GM19463 (cell line): Measurements from ENCODE around the gene RPUSD1.
"Not testable (repeated sequence)": the region's sequence is repeated elsewhere in the genome, so short reads cannot be mapped to it uniquely, and the experiment has no call there.

Experiments used
- ATAC-seq: cut with Tn5 transposase; IDR thresholded peaks from one replicate; pipeline ENCODE4 v1.9.1; 2021; ENCODE audit warnings: mild to moderate bottlenecking, moderate library complexity; ENCODE audit not compliant: unreplicated experiment

RPUSD1 gene, protein sequence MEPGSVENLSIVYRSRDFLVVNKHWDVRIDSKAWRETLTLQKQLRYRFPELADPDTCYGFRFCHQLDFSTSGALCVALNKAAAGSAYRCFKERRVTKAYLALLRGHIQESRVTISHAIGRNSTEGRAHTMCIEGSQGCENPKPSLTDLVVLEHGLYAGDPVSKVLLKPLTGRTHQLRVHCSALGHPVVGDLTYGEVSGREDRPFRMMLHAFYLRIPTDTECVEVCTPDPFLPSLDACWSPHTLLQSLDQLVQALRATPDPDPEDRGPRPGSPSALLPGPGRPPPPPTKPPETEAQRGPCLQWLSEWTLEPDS

DNA sequence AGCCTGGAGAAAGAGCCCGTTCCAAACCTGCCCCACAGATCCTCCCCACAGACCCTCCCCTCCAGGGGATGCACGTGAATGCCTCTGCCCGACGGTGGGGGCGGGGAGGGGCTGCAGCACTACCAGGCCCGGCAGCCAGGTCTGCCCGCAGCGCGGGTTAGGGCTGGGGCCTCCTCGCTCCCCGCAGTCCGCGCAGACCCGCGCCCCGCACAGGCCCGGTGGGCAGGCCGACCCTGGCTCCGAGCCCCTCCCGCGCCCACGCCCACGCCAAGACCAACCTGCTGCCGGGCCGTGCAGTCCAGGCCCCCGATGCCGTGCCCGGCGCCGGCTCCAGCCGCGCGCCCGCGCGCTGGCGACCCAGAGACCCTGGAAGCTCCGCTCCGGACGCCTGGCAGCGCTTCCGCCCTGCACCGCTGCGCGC is at the start of gene RPUSD1:
RPUSD1 (minus strand) TSS at position 404 of the 421 bp plus-strand sequence. CDS start 644 bp downstream, outside the sequence.
- no peak for ATAC-seq

DNA sequence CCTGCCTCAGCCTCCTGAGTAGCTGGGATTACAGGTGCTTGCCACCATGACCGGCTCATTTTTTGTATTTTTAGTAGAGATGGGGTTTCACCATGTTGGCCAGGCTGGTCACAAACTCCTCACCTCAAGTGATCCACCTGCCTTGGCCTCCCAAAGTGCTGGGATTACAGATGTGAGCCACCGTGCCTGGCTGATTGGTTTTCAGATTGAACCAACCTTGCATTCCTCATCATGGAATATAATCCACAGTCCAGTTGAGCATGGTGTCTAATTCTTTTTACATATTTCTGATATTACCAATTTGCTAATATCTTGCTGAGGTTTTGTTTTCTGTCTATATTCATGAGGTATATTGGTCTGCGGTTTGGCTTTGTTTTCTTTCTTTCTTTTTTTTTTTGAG is 48.6 kb upstream of the RPUSD1 start:
- ATAC-seq, result not testable (repeated sequence)

DNA sequence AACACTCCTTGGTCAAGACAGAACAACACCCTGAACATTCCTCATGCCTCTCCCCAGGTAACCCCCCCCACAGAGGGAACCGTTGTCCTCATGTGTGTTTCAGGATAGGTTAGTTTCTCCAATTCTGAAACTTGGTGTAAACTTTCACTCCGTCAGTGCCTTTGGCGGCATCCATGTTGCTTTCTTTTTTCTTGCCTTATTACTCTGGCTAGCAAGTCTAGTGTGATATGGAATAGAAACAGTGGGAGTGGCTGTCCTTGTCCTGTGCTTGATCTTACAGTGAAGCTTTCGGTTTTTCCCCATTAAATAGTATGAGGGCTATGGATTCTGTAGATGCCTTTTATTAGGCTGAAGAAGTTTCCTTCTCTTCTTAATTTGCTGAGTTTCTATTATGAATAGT is 48.0 kb upstream of the RPUSD1 start:
- no peak for ATAC-seq

DNA sequence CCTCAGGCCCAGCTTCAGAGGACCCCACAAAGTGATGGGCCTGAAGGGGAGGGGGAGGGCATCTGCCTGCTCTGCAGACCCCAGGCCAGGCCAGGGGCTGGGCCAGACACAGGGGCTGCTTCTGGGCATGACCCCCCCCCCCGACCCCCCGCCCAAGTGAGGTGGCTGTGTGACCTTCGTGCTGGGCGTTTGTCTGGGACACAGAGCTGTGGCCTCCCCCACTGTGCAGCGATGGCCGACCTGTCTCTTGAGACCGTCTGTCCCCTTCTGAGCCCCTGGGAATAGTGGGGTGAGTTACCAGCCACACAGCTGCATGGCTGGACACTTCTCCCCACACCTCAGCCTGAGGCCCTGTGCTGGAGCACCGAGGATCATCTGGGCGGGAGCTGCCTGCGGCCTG is 47.2 kb upstream of the RPUSD1 start:
- no peak for ATAC-seq

DNA sequence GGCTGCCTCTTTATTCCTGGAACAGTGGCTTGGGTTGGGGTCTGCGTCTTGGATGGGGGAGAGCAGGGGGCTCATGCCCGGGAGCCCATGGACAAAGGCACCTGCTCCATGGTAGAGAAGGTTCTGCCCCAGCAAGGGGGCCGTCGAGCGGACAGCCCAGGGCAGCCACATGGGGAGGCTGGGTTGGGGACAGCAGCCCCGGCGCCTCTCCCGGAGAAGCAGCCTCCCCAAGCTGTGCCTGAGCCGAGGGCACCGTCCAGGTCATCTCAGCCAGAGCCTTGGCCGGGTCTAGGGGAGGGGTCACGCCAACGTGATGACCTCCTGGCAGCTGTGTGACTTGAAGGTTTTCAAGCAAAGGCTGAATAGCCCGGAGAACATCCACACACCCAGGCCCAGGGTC is 45.2 kb upstream of the RPUSD1 start:
- no peak for ATAC-seq

DNA sequence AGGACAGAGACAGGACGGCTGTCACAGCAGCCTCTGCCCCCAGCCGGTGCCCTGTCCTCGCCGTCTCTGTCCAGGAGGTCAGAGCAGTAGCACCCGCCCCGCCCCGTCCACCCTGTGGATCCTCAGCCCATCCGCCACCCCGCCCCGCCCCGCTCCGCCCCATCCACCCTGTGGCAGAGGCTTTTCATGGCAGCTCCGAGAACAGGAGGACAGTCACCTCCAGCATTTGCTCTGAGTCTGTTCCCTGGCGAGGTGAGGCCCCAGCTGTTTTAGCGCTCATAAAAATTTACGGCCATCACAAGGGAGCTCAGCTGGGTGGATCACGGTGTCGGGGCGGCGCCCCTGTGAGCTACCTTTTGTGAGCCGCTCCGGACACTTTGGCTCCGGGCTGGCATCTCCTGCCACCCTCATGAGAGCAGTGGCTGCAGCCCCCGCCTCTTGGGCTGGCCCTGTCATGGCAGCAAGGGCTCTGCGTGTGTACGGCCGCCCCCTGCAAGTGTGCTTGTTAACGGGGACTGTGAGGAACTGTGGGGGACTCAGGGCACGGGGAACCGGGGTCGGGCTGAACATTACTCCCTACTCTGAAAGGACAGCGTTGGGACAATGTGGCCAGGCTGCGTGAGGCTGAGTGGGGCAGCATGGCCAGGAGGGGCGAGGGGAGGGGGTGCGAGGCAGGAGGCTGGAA is 44.6 kb upstream of the RPUSD1 start:
- ATAC-seq, result no peak

DNA sequence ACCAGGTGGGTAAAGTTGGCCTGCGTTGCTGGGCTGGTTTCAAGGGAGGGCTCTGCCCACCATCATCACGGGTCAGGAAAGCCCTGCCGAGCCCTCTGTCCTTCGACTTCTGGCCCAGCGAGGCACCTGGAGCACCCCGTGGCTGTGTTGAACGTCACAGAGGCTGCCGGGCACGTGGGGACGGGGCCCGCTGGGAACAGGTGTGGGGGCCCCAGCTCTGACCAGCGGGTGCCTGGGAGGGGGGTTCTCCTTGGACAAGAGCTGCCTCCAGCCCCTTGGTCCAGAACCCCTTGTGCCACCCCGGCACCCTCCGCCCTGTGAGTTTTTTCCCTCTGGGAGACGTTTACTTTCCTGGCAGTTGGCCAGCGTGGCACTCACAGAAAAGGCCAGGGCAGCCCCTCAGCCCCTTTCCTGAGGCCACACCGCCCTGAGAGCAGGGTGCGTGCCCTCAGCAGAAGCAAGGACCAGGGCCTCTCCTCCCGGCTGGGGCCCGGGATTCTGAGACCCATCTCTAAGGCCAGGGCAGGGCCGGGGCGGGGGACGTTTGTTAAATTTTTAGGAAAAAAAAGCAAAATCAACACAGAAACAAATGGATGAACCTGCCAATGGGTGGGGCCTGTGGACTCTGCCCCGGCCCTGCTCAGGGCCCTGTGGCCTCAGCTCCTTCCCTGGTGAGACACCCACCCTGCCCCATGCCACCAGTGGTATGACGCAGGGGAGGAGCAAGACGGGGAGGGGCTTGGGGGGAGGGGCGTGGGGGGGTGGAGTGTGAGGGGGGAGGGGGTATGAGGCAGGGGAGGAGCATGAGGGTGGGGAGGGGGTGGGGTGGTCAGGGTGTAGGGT is 43.6 kb upstream of the RPUSD1 start:
- no peak for ATAC-seq

DNA sequence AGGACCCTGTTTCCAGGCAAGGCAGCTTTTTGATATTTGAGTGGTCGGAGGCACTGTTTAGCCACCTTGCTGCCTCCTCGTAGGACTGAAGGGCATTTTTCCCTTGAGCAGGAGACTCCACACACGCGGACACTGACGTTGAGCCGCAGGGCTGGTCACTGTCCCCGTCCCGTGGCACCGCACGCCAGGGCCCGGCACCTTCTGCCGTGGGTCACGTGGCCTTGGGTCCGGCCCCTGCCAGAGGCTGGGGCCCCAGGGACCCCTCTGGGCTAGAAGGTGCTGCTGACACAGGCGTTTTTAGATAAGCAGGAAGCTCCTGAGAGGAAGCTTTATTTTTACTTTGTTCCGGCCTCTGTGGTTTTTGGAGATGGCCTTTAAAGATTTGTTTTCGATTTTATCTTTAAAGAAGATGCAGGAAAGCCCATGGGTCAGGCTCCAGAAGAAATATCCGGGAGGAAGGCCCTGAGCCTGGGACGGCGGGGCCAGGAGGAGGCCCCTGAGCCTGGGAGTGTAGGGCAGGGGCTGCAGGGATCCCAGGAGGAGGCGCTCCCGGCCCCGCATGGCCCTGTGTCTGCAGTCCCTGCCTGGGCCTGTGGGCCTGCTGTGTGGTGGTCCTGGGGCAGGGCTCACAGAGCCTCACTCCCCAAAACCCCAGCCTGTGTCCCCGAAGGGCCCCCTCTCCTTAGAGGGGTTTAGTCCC is 42.8 kb upstream of the RPUSD1 start:
- no peak for ATAC-seq

DNA sequence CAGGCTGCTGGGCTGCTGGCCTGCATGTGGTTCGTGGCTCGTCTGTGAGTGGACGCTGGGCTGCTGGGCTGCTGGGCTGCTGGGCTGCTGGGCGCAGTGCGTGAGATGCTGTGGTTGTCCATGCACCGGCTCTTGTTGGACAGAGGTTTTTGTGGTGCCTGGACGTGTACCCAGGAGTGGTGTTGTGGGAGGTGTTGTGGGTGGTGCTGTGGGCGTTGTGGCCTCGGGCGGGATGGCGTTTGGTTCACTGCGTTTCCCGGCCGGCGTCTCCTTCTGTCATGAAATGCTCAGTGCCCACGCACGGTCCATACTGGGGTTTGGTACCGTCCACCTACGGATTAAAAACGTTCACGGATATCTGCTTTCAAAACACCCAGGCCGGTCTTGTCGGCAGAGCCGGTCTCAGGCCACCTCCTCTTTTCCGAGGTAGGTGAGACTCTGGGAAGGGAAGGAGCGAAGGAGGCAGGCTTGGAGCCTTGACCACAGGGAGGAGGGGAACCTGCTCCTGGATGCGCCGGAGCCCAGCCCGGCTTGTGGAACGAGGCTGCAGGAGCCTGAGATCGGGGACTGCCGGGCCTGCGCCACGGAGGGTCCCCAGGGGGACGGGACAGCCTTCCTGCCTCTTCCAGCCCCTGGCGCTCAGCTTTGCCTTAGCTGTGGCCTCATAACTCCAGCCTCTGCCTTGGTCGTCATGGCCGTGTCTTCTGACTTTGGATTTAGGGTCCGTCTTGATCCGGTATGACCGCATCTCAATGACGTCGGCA is 42.1 kb upstream of the RPUSD1 start:
- no peak for ATAC-seq

DNA sequence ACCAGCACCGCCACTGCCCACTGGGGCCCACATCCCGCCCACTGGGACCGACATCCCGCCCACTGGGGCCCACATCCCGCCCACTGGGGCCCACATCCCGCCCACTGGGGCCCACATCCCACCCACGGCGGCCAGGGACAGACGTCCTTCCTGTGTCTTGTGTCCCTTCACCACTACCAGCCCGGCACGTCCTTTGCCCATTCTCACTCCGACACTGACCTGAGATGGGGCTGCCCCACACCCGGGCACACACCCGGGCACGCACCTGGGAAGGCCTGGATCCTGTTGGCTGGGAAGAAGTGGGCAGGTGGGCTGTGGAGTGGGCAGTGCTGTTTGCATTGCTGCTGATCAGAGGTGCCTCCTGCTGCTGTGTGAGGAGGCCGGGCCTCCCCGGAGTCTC is 40.7 kb upstream of the RPUSD1 start:
- no peak for ATAC-seq

DNA sequence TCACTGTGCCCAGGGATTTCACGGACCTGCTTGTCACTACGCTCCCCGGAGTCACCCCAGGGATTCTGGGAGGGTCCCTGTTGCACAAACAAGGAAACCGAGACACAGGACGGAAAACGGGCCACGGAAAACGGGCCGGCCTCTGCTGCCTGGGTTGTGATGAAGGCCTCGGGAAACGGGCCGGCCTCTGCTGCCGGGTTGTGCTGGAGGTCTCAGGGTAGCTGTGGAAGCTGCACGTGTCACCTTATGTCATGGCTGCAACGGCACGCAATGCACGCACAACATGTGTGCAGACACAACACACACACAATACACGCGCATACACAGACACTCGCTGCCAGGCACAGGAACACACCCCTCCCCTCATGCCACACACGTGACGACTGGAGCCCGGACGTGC is 39.3 kb upstream of the RPUSD1 start:
- ATAC-seq, result no peak

DNA sequence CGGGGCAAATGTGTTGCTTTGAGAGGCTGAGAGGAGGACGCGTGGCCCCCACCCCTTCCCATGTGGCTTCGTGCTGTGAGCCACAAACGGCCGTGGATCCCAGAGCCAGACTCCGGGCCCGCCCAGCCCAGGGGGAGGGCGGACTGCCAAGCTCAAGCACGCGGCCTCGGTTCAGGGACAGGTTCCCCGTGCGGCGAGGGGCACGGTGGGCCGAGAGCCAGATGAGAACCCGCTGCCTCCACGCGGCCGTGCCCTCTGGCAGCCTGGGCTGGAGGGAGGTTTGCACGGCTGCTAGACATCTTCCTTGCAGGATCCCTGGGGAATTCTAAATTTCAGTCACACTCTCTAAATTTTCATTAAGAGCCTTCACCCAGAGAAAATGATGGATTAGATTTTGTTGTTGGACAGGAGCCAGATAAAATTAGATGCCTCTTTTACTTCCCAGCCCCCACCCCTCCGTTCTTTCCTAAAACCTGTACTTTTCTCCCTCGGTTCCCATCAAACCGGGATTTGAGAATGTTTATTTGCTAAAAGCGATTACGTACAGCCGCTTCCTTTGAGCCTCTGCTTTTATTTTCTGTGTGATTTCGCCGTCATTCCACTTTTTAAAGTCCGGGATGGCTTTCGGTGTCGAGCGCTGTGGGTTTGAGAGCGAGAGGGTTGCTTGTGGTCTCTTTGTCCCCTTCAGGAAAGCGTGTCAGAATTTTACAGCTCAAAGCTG is 37.3 kb upstream of the RPUSD1 start:
- ATAC-seq, result no peak

DNA sequence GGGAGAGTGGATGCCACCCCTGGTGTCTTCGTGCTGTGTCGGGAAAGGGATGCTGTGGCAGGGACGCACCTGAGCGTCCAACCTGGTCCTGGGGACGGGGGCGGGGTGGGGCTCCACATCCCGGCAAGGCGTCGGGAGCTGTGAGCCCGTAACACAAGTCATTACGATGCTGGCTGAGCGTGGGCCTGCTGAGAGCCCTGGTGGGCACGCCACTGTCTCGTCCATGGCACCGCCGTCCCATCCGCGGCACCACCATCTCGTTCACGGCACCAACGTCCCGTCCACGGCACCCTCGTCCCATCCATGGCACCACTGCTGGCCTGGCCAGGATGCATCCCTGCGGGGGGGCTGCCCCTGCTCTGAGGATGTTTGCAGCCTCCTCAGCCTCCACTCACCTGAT is 36.4 kb upstream of the RPUSD1 start:
- no peak for ATAC-seq

DNA sequence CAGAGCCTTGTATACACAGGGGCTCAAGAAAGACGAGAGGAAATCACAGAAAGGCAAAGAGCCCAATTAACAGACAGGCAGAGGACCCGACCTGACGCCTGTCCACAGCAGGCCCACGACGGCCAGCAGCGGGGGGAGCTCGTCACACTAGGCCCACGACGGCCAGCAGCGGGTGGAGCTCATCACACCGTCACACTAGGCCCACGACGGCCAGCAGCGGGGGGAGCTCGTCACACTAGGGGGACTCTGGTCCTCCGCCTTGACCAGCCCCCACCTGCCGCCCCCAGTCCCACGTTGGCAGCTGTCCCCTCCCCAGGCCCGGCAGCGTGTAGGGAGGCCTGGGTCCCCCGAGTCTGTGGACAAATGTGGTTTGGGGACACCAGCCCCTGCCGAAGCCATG is 36.0 kb upstream of the RPUSD1 start:
- no peak for ATAC-seq

DNA sequence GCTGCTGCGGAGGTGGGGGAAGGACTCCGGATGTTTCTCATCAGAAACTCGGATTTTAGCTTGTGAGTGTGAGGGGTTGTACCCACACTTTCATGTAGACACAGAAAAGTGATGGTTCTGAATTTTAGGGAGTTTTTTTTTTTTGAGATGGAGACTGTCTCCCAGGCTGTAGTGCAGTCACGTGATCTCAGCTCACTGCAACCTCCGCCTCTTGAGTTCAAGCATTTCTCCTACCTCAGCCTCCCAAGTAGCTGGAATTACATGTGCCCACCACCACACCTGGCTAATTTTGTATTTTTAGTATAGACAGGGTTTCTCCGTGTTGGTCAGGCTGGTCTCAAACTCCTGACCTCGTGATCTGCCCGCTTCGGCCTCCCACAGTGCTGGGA is 34.7 kb upstream of the RPUSD1 start:
- ATAC-seq, result no peak

DNA sequence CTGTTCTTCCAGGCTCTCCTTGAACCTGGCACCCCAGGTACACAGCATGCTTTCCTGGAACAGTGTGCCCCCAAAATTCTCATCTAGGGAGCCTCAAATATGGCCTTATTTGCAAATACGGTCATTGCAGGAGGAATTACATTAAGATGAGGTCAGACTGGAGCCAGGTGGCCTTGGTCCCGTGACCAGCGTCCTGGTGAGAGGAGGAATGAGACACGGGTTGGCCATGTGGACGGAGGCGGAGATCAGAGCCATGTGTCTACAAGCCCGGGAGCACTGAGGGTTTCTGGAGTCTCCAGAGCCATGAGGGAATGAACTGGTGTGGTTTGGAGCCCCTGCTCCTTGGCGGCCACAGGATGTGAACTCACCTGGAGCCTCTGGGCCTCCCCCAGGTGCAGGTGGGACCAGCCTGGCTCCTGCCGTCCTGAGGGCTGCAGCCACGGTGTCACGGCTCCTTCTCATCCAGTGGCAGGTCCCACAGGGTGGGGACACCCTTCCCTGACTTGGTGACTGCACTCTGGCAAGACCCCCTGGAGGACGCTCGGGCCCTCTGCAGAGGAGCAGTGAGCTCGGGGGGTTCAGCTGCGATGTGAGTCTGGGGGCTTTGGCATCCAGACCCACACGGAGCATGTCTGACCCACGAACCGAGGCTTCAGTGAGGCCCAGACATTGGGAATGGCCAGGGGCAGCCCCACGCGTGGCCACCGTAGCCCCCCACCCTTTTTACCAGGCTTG is 34.2 kb upstream of the RPUSD1 start:
- ATAC-seq, result no peak

DNA sequence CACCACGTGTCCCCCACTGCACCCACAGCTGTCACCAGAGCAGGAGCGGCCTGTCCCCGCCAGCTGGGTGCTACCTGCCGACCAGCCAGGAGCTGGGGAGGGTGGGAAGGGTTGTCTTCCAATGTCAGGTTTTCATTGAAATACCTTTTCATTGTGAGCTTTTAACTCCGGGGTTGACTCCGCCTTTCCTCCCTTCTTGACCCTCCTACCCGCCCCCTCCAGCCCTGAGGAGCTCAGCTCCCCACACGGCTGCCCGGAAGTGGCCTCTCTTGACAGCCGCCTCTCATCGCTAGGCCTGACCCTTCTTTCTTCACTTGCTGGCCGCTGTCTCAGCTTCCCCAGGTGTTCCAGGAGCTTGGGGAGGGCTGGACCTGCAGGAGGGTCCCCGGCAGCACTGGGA is 33.6 kb upstream of the RPUSD1 start:
- ATAC-seq, result no peak

DNA sequence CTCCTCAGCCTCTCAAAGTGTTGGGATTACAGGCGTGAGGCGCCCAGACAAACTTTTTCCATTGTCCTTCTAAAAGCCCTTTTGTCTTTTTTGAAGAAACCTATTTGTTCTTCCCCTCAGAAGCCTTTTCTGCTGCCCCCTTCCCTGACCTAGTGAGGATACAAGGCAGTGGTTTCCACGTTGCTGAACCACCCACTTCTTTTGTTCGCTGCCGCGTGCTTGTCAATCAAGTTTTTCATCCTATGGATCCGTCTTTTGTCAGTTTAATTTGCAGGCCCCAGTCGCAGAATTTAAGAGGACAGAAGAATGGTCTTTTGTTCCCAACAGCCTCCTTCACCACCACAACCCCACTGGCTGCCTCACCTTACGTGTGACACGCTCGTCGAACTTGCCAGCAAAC is 32.6 kb upstream of the RPUSD1 start:
- ATAC-seq, result no peak

DNA sequence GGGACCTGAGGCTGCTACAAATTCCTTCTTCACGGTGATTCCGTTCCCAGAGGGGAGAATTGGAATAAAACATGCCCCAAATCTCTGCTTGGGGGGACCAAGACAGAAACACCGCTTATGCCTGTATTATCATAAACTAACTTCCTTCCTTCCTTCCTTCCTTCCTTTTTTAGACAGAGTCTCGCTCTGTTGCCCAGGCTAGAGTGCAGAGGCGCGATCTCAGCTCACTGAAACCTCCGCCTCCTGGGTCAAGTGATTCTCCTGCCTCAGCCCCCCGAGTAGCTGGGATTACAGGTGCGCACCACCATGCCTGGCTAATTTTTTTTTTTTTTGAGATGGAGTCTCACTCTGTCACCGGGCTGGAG is 31.8 kb upstream of the RPUSD1 start:
- not testable (repeated sequence) for ATAC-seq
